H1 (cell line): ENCODE measurements around the gene SMIM17.

Source experiments
- ATF3 ChIP-seq: IDR thresholded peaks from 2 replicates; pipeline ENCODE4 v1.6.1; 2011; ENCODE audit warnings: low read depth, mild to moderate bottlenecking, low read length; ENCODE audit not compliant: insufficient read depth
- BCL11A ChIP-seq, 2 experiments: IDR thresholded peaks; one replicate each; pipeline ENCODE4 v1.6.1; 2011; ENCODE audit warnings: low read depth in 2 of 2, low read length in 2 of 2, mild to moderate bottlenecking in 2 of 2
- CTCF ChIP-seq, 3 experiments: IDR thresholded peaks; 1 replicate in 2 of 3; 2 replicates in 1 of 3; pipeline versions ENCODE4 v1.5.1 to v1.6.1; 2011; ENCODE audit warnings: low read length in 3 of 3, mild to moderate bottlenecking in 3 of 3, inconsistent platforms in 2 of 3, low read depth in 1 of 3, moderate library complexity in 1 of 3; ENCODE audit not compliant: insufficient read depth in 1 of 3; ENCODE audit errors: control extremely low read depth in 1 of 3
- EP300 ChIP-seq, 2 experiments: IDR thresholded peaks; 1 replicate in 1 of 2; 2 replicates in 1 of 2; pipeline ENCODE4 v1.6.1; 2011 to 2012; ENCODE audit warnings: low read depth in 2 of 2, low read length in 2 of 2, mild to moderate bottlenecking in 2 of 2, borderline replicate concordance in 1 of 2, inconsistent platforms in 1 of 2, moderate library complexity in 1 of 2
- EZH2 ChIP-seq: fragments of 200-600 bp; sonication (generic); IDR thresholded peaks from 2 replicates; pipeline ENCODE4 v1.7.1; 2012; ENCODE audit warnings: low read depth, mild to moderate bottlenecking, moderate library complexity, low read length, inconsistent platforms; ENCODE audit not compliant: severe bottlenecking
- JUND ChIP-seq: IDR thresholded peaks from 2 replicates; pipeline ENCODE4 v1.6.1; 2011; ENCODE audit warnings: mild to moderate bottlenecking, improper control_type of control experiment, low read length
- POLR2A ChIP-seq, 2 experiments: IDR thresholded peaks; 1 replicate in 1 of 2; 2 replicates in 1 of 2; pipeline ENCODE4 v1.6.1; 2011; ENCODE audit warnings: low read depth in 2 of 2, low read length in 2 of 2, mild to moderate bottlenecking in 2 of 2; ENCODE audit errors: control extremely low read depth in 1 of 2
- POLR2AphosphoS5 ChIP-seq: IDR thresholded peaks from 2 replicates; pipeline ENCODE4 v1.6.1; 2011; ENCODE audit warnings: low read depth, low read length
- RAD21 ChIP-seq, 2 experiments: IDR thresholded peaks in 1 of 2; conservative IDR thresholded peaks in 1 of 2; 2 replicates each; pipeline ENCODE4 v1.6.1; 2011; ENCODE audit warnings: low read depth in 2 of 2, low read length in 2 of 2, improper control_type of control experiment in 1 of 2, inconsistent platforms in 1 of 2, mild to moderate bottlenecking in 1 of 2, moderate library complexity in 1 of 2
- RNF2 ChIP-seq: fragments of 200-900, 300-1000 bp; sonication (generic); IDR thresholded peaks from 2 replicates; pipeline ENCODE4 v1.7.1; 2016; ENCODE audit warnings: borderline replicate concordance, low read depth, mild to moderate bottlenecking, antibody characterized with exemption, low read length; ENCODE audit not compliant: poor library complexity, severe bottlenecking; ENCODE audit errors: missing control alignments
- SUZ12 ChIP-seq: fragments of 200-600 bp; sonication (generic); IDR thresholded peaks from 2 replicates; pipeline ENCODE4 v1.6.1; 2012; ENCODE audit warnings: mild to moderate bottlenecking, inconsistent platforms, low read length, moderate library complexity, mixed read lengths
- TAF1 ChIP-seq: IDR thresholded peaks from 2 replicates; pipeline ENCODE4 v1.6.1; 2011; ENCODE audit warnings: mild to moderate bottlenecking, low read depth, low read length
- TAF7 ChIP-seq: optimal IDR thresholded peaks from 2 replicates; pipeline ENCODE3; 2011; ENCODE audit warnings: low read depth, mild to moderate bottlenecking, inconsistent platforms, low read length, moderate library complexity, borderline replicate concordance
- ZNF274 ChIP-seq: IDR thresholded peaks from 2 replicates; pipeline ENCODE4 v1.7.0; 2012; ENCODE audit warnings: low read length, borderline replicate concordance; ENCODE audit errors: extremely low read depth

GRCh38 chr19:56687031-56687430 lies 44.1 kb downstream of the SMIM17 start:
- no peak for TF ChIP-seq EP300 (IDR thresholded peaks at IDR 0.05; ENCODE audit: borderline replicate concordance in 1 of 2, low read depth in 2 of 2, low read length in 2 of 2)
- no peak for TF ChIP-seq CTCF (IDR thresholded peaks at IDR 0.05; ENCODE audit: control extremely low read depth in 1 of 3, insufficient read depth in 1 of 3, low read depth in 1 of 3, low read length in 3 of 3)
- TF ChIP-seq ATF3: no peak
- TF ChIP-seq TAF7: no peak
- TF ChIP-seq EZH2: no peak
- no peak for TF ChIP-seq ZNF274
- no peak for TF ChIP-seq RAD21 (IDR thresholded peaks at IDR 0.05 in 1 of 2, conservative IDR thresholded peaks at IDR 0.05 in 1 of 2; ENCODE audit: low read depth in 2 of 2, low read length in 2 of 2)
- no peak for TF ChIP-seq POLR2A (IDR thresholded peaks at IDR 0.05; ENCODE audit: control extremely low read depth in 1 of 2, low read depth in 2 of 2, low read length in 2 of 2)
- TF ChIP-seq RNF2: no peak
- TF ChIP-seq TAF1: no peak
- TF ChIP-seq POLR2AphosphoS5: no peak
- no peak for TF ChIP-seq SUZ12
- no peak for TF ChIP-seq BCL11A (IDR thresholded peaks at IDR 0.05; ENCODE audit: low read depth in 2 of 2, low read length in 2 of 2)
- no peak for TF ChIP-seq JUND
